Loucy (cell line): Measurements from ENCODE around the gene ZNF544.

Experiments used
- CTCF ChIP-seq: fragments of 200-600 bp; sonication (generic); conservative IDR thresholded peaks from 2 replicates; pipeline ENCODE4 v1.5.1; 2014; ENCODE audit warnings: mild to moderate bottlenecking, antibody characterized with exemption, low read length
- EZH2phosphoT487 ChIP-seq: fragments of 200-600 bp; IDR thresholded peaks from 2 replicates; pipeline ENCODE4 v1.6.1; 2018; ENCODE audit warnings: antibody characterized with exemption, mild to moderate bottlenecking, moderate library complexity, borderline replicate concordance

GRCh38 chr19:58268344-58268743 lies 39.6 kb downstream of the ZNF544 start:
- no peak for TF ChIP-seq CTCF
- no peak for TF ChIP-seq EZH2phosphoT487
